HEK293 (cell line): ENCODE data around the gene SPINK4.
A peak's percentile ranks its signal among the peaks of the same experiment; 100 is the strongest.

ENCODE experiments used
- BCL11B ChIP-seq: fragments of 450-650 bp; formaldehyde crosslinking; IDR thresholded peaks from 2 replicates; pipeline ENCODE4 v1.5.1; 2016; ENCODE audit warnings: low read depth, missing biosample characterization, missing genetic modification characterization
- ELK4 ChIP-seq: IDR thresholded peaks from 2 replicates; pipeline ENCODE4 v1.6.1; 2011; ENCODE audit warnings: mild to moderate bottlenecking, low read depth, low read length, borderline replicate concordance
- HOXA7 ChIP-seq: sonication (generic); formaldehyde crosslinking; IDR thresholded peaks from 2 replicates; pipeline ENCODE4 v1.8.1; 2022; ENCODE audit warnings: missing genetic modification reagents, borderline replicate concordance
- KLF7 ChIP-seq: fragments of 450-650 bp; formaldehyde crosslinking; IDR thresholded peaks from 2 replicates; pipeline ENCODE4 v1.5.1; 2016; ENCODE audit warnings: missing biosample characterization, missing genetic modification characterization, borderline replicate concordance
- SCRT2 ChIP-seq: fragments of 450-650 bp; formaldehyde crosslinking; IDR thresholded peaks from 2 replicates; pipeline ENCODE4 v1.5.1; 2016; ENCODE audit warnings: missing biosample characterization, missing genetic modification characterization
- YY1 ChIP-seq: fragments of 450-650 bp; formaldehyde crosslinking; IDR thresholded peaks from 2 replicates; pipeline ENCODE4 v1.5.1; 2018; ENCODE audit warnings: missing biosample characterization, missing genetic modification characterization
- ZBTB1 ChIP-seq: fragments of 450-650 bp; formaldehyde crosslinking; IDR thresholded peaks from 2 replicates; pipeline ENCODE4 v1.5.1; 2016; ENCODE audit warnings: missing biosample characterization, missing genetic modification characterization
- ZBTB48 ChIP-seq: fragments of 450-650 bp; formaldehyde crosslinking; IDR thresholded peaks from 2 replicates; pipeline ENCODE4 v1.5.1; 2016; ENCODE audit warnings: missing biosample characterization, missing genetic modification characterization
- ZFP3 ChIP-seq: fragments of 450-650 bp; formaldehyde crosslinking; IDR thresholded peaks from 2 replicates; pipeline ENCODE4 v1.5.1; 2016; ENCODE audit warnings: low read depth, missing biosample characterization, missing genetic modification characterization
- ZIC2 ChIP-seq: fragments of 450-650 bp; formaldehyde crosslinking; IDR thresholded peaks from 2 replicates; pipeline ENCODE4 v1.5.1; 2016; ENCODE audit warnings: missing biosample characterization, missing genetic modification characterization
- ZNF121 ChIP-seq: fragments of 450-650 bp; formaldehyde crosslinking; IDR thresholded peaks from 2 replicates; pipeline ENCODE4 v1.5.1; 2016; ENCODE audit warnings: missing biosample characterization, missing genetic modification characterization
- ZNF146 ChIP-seq: fragments of 450-650 bp; formaldehyde crosslinking; IDR thresholded peaks from 2 replicates; pipeline ENCODE4 v1.5.1; 2016; ENCODE audit warnings: missing biosample characterization, missing genetic modification characterization
- ZNF148 ChIP-seq: fragments of 450-650 bp; formaldehyde crosslinking; IDR thresholded peaks from 2 replicates; pipeline ENCODE4 v1.5.0; 2017; ENCODE audit warnings: missing biosample characterization, missing genetic modification characterization, borderline replicate concordance
- ZNF155 ChIP-seq: fragments of 450-650 bp; formaldehyde crosslinking; IDR thresholded peaks from 2 replicates; pipeline ENCODE4 v1.5.1; 2016; ENCODE audit warnings: missing biosample characterization, missing genetic modification characterization
- ZNF394 ChIP-seq: fragments of 450-650 bp; formaldehyde crosslinking; IDR thresholded peaks from 2 replicates; pipeline ENCODE4 v1.5.1; 2016; ENCODE audit warnings: missing biosample characterization, missing genetic modification characterization, mild to moderate bottlenecking, moderate library complexity, borderline replicate concordance
- ZNF404 ChIP-seq: fragments of 450-650 bp; formaldehyde crosslinking; IDR thresholded peaks from 2 replicates; pipeline ENCODE4 v1.5.1; 2017; ENCODE audit warnings: missing biosample characterization, missing genetic modification characterization
- ZNF473 ChIP-seq: fragments of 450-650 bp; formaldehyde crosslinking; IDR thresholded peaks from 2 replicates; pipeline ENCODE4 v1.5.1; 2017; ENCODE audit warnings: missing biosample characterization, missing genetic modification characterization
- ZNF555 ChIP-seq: fragments of 450-650 bp; formaldehyde crosslinking; conservative IDR thresholded peaks from 2 replicates; pipeline ENCODE4 v1.5.1; 2017; ENCODE audit warnings: missing biosample characterization, mild to moderate bottlenecking, missing genetic modification characterization, inconsistent platforms
- ZNF561 ChIP-seq: fragments of 450-650 bp; IDR thresholded peaks from 2 replicates; pipeline ENCODE4 v1.5.1; 2018; ENCODE audit warnings: missing biosample characterization, missing genetic modification characterization, borderline replicate concordance
- ZNF585B ChIP-seq: fragments of 450-650 bp; formaldehyde crosslinking; IDR thresholded peaks from 2 replicates; pipeline ENCODE4 v1.5.1; 2016; ENCODE audit warnings: missing biosample characterization, missing genetic modification characterization
- ZNF654 ChIP-seq: fragments of 450-650 bp; formaldehyde crosslinking; IDR thresholded peaks from 2 replicates; pipeline ENCODE4 v1.5.1; 2016; ENCODE audit warnings: low read depth, missing biosample characterization, missing genetic modification characterization
- ZNF660 ChIP-seq: fragments of 450-650 bp; IDR thresholded peaks from 2 replicates; pipeline ENCODE4 v1.5.1; 2018; ENCODE audit warnings: missing biosample characterization, mild to moderate bottlenecking, missing genetic modification characterization
- ZNF747 ChIP-seq: fragments of 450-650 bp; formaldehyde crosslinking; IDR thresholded peaks from 2 replicates; pipeline ENCODE4 v1.5.1; 2016; ENCODE audit warnings: missing biosample characterization, missing genetic modification characterization
- ZNF768 ChIP-seq: fragments of 450-650 bp; formaldehyde crosslinking; IDR thresholded peaks from 2 replicates; pipeline ENCODE4 v1.5.1; 2018; ENCODE audit warnings: missing biosample characterization, mild to moderate bottlenecking, missing genetic modification characterization
- ZNF792 ChIP-seq: fragments of 450-650 bp; formaldehyde crosslinking; IDR thresholded peaks from 2 replicates; pipeline ENCODE4 v1.5.1; 2016; ENCODE audit warnings: missing biosample characterization, missing genetic modification characterization
- ZNF837 ChIP-seq: fragments of 450-650 bp; formaldehyde crosslinking; IDR thresholded peaks from 2 replicates; pipeline ENCODE4 v1.5.1; 2016; ENCODE audit warnings: missing biosample characterization, missing genetic modification characterization
- TF ChIP-seq, protein P1 (sequence below): fragments of 450-650 bp; formaldehyde crosslinking; IDR thresholded peaks from 2 replicates; pipeline ENCODE4 v1.5.1; 2016; ENCODE audit warnings: missing biosample characterization, missing genetic modification characterization
- TF ChIP-seq, protein P2 (sequence below): fragments of 450-650 bp; formaldehyde crosslinking; IDR thresholded peaks from 2 replicates; pipeline ENCODE4 v1.5.1; 2016; ENCODE audit warnings: missing biosample characterization, missing genetic modification characterization
- TF ChIP-seq, protein P3 (sequence below): fragments of 450-650 bp; formaldehyde crosslinking; IDR thresholded peaks from 2 replicates; pipeline ENCODE4 v1.5.1; 2017; ENCODE audit warnings: missing biosample characterization, missing genetic modification characterization

SPINK4 gene

GRCh38 chr9:33287087-33287490 is 47.1 kb downstream of the SPINK4 start (continued):
- no peak for TF ChIP-seq ZNF148 (tag by site-specific recombination)
- TF ChIP-seq, protein P1, sequence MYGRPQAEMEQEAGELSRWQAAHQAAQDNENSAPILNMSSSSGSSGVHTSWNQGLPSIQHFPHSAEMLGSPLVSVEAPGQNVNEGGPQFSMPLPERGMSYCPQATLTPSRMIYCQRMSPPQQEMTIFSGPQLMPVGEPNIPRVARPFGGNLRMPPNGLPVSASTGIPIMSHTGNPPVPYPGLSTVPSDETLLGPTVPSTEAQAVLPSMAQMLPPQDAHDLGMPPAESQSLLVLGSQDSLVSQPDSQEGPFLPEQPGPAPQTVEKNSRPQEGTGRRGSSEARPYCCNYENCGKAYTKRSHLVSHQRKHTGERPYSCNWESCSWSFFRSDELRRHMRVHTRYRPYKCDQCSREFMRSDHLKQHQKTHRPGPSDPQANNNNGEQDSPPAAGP (tag by site-specific recombination): no peak
- TF ChIP-seq, protein P2, sequence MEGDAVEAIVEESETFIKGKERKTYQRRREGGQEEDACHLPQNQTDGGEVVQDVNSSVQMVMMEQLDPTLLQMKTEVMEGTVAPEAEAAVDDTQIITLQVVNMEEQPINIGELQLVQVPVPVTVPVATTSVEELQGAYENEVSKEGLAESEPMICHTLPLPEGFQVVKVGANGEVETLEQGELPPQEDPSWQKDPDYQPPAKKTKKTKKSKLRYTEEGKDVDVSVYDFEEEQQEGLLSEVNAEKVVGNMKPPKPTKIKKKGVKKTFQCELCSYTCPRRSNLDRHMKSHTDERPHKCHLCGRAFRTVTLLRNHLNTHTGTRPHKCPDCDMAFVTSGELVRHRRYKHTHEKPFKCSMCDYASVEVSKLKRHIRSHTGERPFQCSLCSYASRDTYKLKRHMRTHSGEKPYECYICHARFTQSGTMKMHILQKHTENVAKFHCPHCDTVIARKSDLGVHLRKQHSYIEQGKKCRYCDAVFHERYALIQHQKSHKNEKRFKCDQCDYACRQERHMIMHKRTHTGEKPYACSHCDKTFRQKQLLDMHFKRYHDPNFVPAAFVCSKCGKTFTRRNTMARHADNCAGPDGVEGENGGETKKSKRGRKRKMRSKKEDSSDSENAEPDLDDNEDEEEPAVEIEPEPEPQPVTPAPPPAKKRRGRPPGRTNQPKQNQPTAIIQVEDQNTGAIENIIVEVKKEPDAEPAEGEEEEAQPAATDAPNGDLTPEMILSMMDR (tag by site-specific recombination): peak; percentile 32; the same call in 1 of the 2 replicates
- TF ChIP-seq ZNF146 (tag by site-specific recombination): no peak
- TF ChIP-seq ZNF394 (tag by site-specific recombination): no peak
- 0 out of 2 replicates have a peak, but pooled peaks have one; percentile 32 for TF ChIP-seq SCRT2 (tag by site-specific recombination)
- no peak for TF ChIP-seq ZNF747
- TF ChIP-seq KLF7 (tag by site-specific recombination): no peak
- TF ChIP-seq ZNF654 (tag by site-specific recombination): peak; percentile 70
- no peak for TF ChIP-seq ZNF404
- TF ChIP-seq ZIC2 (tag by site-specific recombination): no peak
- no peak for TF ChIP-seq ZNF473 (tag by site-specific recombination)
- TF ChIP-seq, protein P3, sequence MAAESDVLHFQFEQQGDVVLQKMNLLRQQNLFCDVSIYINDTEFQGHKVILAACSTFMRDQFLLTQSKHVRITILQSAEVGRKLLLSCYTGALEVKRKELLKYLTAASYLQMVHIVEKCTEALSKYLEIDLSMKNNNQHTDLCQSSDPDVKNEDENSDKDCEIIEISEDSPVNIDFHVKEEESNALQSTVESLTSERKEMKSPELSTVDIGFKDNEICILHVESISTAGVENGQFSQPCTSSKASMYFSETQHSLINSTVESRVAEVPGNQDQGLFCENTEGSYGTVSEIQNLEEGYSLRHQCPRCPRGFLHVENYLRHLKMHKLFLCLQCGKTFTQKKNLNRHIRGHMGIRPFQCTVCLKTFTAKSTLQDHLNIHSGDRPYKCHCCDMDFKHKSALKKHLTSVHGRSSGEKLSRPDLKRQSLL (tag by site-specific recombination): no peak
- no peak for TF ChIP-seq ZBTB48 (tag by site-specific recombination)
- no peak for TF ChIP-seq HOXA7
- no peak for TF ChIP-seq ZBTB1 (tag by site-specific recombination)
- TF ChIP-seq ZNF837 (tag by site-specific recombination): no peak
- no peak for TF ChIP-seq ELK4
- TF ChIP-seq ZNF155 (tag by site-specific recombination): no peak
- TF ChIP-seq ZNF792 (tag by site-specific recombination): no peak
- TF ChIP-seq ZNF585B (tag by site-specific recombination): no peak
- TF ChIP-seq ZNF121 (tag by site-specific recombination): no peak
- TF ChIP-seq ZNF561 (tag by site-specific recombination): no peak
- TF ChIP-seq YY1 (tag by site-specific recombination): no peak
- no peak for TF ChIP-seq BCL11B (tag by site-specific recombination)
- TF ChIP-seq ZNF660: 0 out of 2 replicates have a peak, but pooled peaks have one; percentile 56
- no peak for TF ChIP-seq ZNF768
- TF ChIP-seq ZNF555 (tag by site-specific recombination): no peak
- no peak for TF ChIP-seq ZFP3 (tag by site-specific recombination)
